CD14-positive monocyte (primary cell): Measurements from ENCODE around the gene HSD17B14. TPM values are rescaled to one million over a fixed set of nuclear protein-coding genes. Genes with fewer than 3 reads are reported as not detected.

Experiments used
- DNase-seq, 3 donors: peaks; one replicate each; pipeline ENCODE4 v3.0.0-alpha.2; 2011 to 2022
- H2AFZ ChIP-seq: 2 replicates; pipeline ENCODE4 v1.6.0; 2012; ENCODE audit warnings: mild to moderate bottlenecking, low read depth, low read length, inconsistent platforms; ENCODE audit not compliant: insufficient read depth, poor library complexity, severe bottlenecking
- H3K27ac ChIP-seq, 2 donors: 1 replicate in 1 of 2; 2 replicates in 1 of 2; pipeline ENCODE4 v1.5.1; 2012 to 2013; ENCODE audit warnings: low read length in 2 of 2, control low read depth in 1 of 2, inconsistent platforms in 1 of 2, low read depth in 1 of 2, mild to moderate bottlenecking in 1 of 2
- H3K27me3 ChIP-seq, 2 donors: one replicate each; pipeline versions ENCODE4 v1.6.0 to v1.6.1; 2011 to 2013; ENCODE audit warnings: low read length in 2 of 2; ENCODE audit not compliant: control insufficient read depth in 2 of 2, insufficient read depth in 2 of 2
- H3K36me3 ChIP-seq, 2 donors: replicated peaks in 1 of 2; 1 replicate in 1 of 2; 2 replicates in 1 of 2; pipeline versions ENCODE4 v1.5.1 to v1.6.1; 2012 to 2013; ENCODE audit warnings: low read length in 2 of 2, control low read depth in 1 of 2, inconsistent platforms in 1 of 2, mild to moderate bottlenecking in 1 of 2; ENCODE audit not compliant: insufficient read depth in 2 of 2, control insufficient read depth in 1 of 2
- H3K4me1 ChIP-seq, 2 donors: 1 replicate in 1 of 2; 2 replicates in 1 of 2; pipeline versions ENCODE4 v1.5.1 to v1.6.1; 2012 to 2013; ENCODE audit warnings: low read length in 2 of 2, control low read depth in 1 of 2, inconsistent platforms in 1 of 2, mild to moderate bottlenecking in 1 of 2, moderate library complexity in 1 of 2; ENCODE audit not compliant: insufficient read depth in 2 of 2, control insufficient read depth in 1 of 2
- H3K4me2 ChIP-seq: replicated peaks from 2 replicates; pipeline ENCODE3; 2012; ENCODE audit warnings: low read length, moderate library complexity, mild to moderate bottlenecking; ENCODE audit not compliant: poor library complexity, severe bottlenecking; ENCODE audit errors: extremely low read depth
- H3K4me3 ChIP-seq, 3 experiments: fragments of 200-600 bp in 1 of 3; sonication (generic) in 1 of 3; replicated peaks in 1 of 3; 1 replicate in 2 of 3; 2 replicates in 1 of 3; pipeline ENCODE4 v1.5.1; 2011 to 2013; ENCODE audit warnings: low read length in 3 of 3, mild to moderate bottlenecking in 3 of 3, control low read depth in 2 of 3, low read depth in 2 of 3, inconsistent platforms in 1 of 3, moderate library complexity in 1 of 3
- H3K79me2 ChIP-seq: 2 replicates; pipeline ENCODE4 v1.6.0; 2012; ENCODE audit warnings: mild to moderate bottlenecking, control low read depth, inconsistent platforms, low read length, moderate library complexity; ENCODE audit not compliant: insufficient read depth
- H3K9ac ChIP-seq: 2 replicates; pipeline ENCODE4 v1.6.0; 2017; ENCODE audit warnings: low read length, mild to moderate bottlenecking; ENCODE audit not compliant: insufficient read depth, poor library complexity, severe bottlenecking
- H3K9me3 ChIP-seq, 2 donors: replicated peaks in 1 of 2; 1 replicate in 1 of 2; 2 replicates in 1 of 2; pipeline versions ENCODE4 v1.5.1 to v1.6.1; 2012 to 2013; ENCODE audit warnings: low read length in 2 of 2, control low read depth in 1 of 2; ENCODE audit not compliant: control insufficient read depth in 1 of 2, insufficient read depth in 1 of 2
- H4K20me1 ChIP-seq: 2 replicates; pipeline ENCODE4 v1.6.0; 2012; ENCODE audit warnings: mild to moderate bottlenecking, low read length, control low read depth, moderate library complexity; ENCODE audit not compliant: insufficient read depth
- H3K27ac Mint-ChIP-seq, 7 donors: one replicate each; pipeline ENCODE4 v1.8.0; 2020; ENCODE audit warnings: mild to moderate bottlenecking in 7 of 7, mixed read lengths in 7 of 7, moderate library complexity in 6 of 7, inconsistent platforms in 2 of 7
- H3K27me3 Mint-ChIP-seq, 3 donors: one replicate each; pipeline ENCODE4 v1.8.0; 2021 to 2022; ENCODE audit warnings: low read depth in 3 of 3, mild to moderate bottlenecking in 3 of 3, mixed read lengths in 3 of 3, moderate library complexity in 3 of 3, inconsistent platforms in 1 of 3
- H3K36me3 Mint-ChIP-seq, 2 donors: one replicate each; pipeline ENCODE4 v1.8.0; 2020; ENCODE audit warnings: mixed read lengths in 2 of 2, inconsistent platforms in 1 of 2, mild to moderate bottlenecking in 1 of 2
- H3K4me1 Mint-ChIP-seq: one replicate; pipeline ENCODE4 v1.8.0; 2020; ENCODE audit warnings: mild to moderate bottlenecking, mixed read lengths
- H3K4me3 Mint-ChIP-seq, 2 donors: one replicate each; pipeline ENCODE4 v1.8.0; 2020; ENCODE audit warnings: mild to moderate bottlenecking in 2 of 2, mixed read lengths in 2 of 2, moderate library complexity in 1 of 2
- H3K9me3 Mint-ChIP-seq, 7 donors: one replicate each; pipeline ENCODE4 v1.8.0; 2020 to 2022; ENCODE audit warnings: mixed read lengths in 7 of 7, mild to moderate bottlenecking in 6 of 7, moderate library complexity in 6 of 7, inconsistent platforms in 2 of 7
- CTCF ChIP-seq: fragments of 200-600 bp; IDR thresholded peaks from one replicate; pipeline ENCODE4 v1.8.0; 2022; ENCODE audit warnings: antibody characterized with exemption, mild to moderate bottlenecking
- WGBS: methylation state at CpG from one replicate; pipeline ENCODE4 v1.1.5; 2013; ENCODE audit warnings: missing lambda C conversion rate; ENCODE audit not compliant: insufficient coverage; 5-methylcytosine and 5-hydroxymethylcytosine counted together
- intact Hi-C, 2 donors: fragments of 100-400 bp; cut with micrococcal nuclease; formaldehyde crosslinking; loops; one replicate each; pipeline versions ENCODE4 v1.15.0 to v1.15.1; 2023
- polyA plus RNA-seq, 3 donors: library from polyadenylated mRNA; depleted of rRNA in 1 of 3; unstranded in 2 of 3; stranded (reverse) in 1 of 3; fragments of 300-500 nt in 2 of 3; fragments of >200 nt in 1 of 3; fragmentation: Illumina TruSeq in 2 of 3; gene quantifications; 1 replicate in 2 of 3; 2 replicates in 1 of 3; pipeline ENCODE4 v1.2.3, GENCODE V29; 2012 to 2021

HSD17B14 gene
- polyA plus RNA-seq, 3 donors = not detected

GRCh38 chr19:48779636-48780035 lies 56.7 kb downstream of the HSD17B14 start:
- DNase-seq = no peak
- Histone ChIP-seq H3K27me3 (no peaks in the 10 kb centered on the region), H3K27ac (no peak overlapping the region), H3K36me3 (no peaks in the 10 kb centered on the region), H3K9ac (no peak overlapping the region), H2AFZ (no peak overlapping the region), H3K4me1 (peaks cover 17% of the 10 kb centered on the region in 2 donors), H4K20me1 (no peaks in the 10 kb centered on the region), H3K4me3 (no peak overlapping the region), H3K4me2 (no peak overlapping the region), H3K9me3 (no peaks in the 10 kb centered on the region), H3K79me2 (no peaks in the 10 kb centered on the region)
- intact Hi-C loops = no loop called here
- no CpG with 5 or more reads among the region's 1 CpG for WGBS
- no peak for TF ChIP-seq CTCF
- peaks cover 0 to 12% (median 9%) of the 10 kb centered on the region in 3 donors for H3K27me3 Mint-ChIP-seq
- peak overlapping the region in 2 of 7 donors; percentile 24 to 60 for H3K27ac Mint-ChIP-seq
- H3K36me3 Mint-ChIP-seq = no peaks in the 10 kb centered on the region
- H3K4me1 Mint-ChIP-seq = peaks cover 25% of the 10 kb centered on the region
- H3K4me3 Mint-ChIP-seq = no peak overlapping the region
- no peaks in the 10 kb centered on the region for H3K9me3 Mint-ChIP-seq

GRCh38 chr19:48777720-48778119 lies 58.6 kb downstream of the HSD17B14 start:
- H3K9ac ChIP-seq = no peak overlapping the region
- Mint-ChIP-seq H3K27me3 (peaks cover 3 to 14% (median 5%) of the 10 kb centered on the region in 3 donors), H3K4me3 (no peak overlapping the region), H3K36me3 (no peaks in the 10 kb centered on the region), H3K9me3 (peaks cover 0 to 2% (median 0%) of the 10 kb centered on the region in 7 donors), H3K27ac (no peak overlapping the region), H3K4me1 (peaks cover 25% of the 10 kb centered on the region)
- no peak for DNase-seq
- H3K9me3 ChIP-seq = no peaks in the 10 kb centered on the region
- no peaks in the 10 kb centered on the region for H4K20me1 ChIP-seq
- no peak overlapping the region for H3K4me3 ChIP-seq
- no peak overlapping the region for H3K27ac ChIP-seq
- H2AFZ ChIP-seq = no peak overlapping the region
- no peak overlapping the region for H3K4me2 ChIP-seq
- H3K4me1 ChIP-seq = peaks cover 17% of the 10 kb centered on the region in 2 donors
- intact Hi-C loops = no loop called here
- no peak for TF ChIP-seq CTCF
- no peaks in the 10 kb centered on the region for H3K36me3 ChIP-seq
- 95% methylated on average over 7 of the region's 12 CpGs for WGBS
- no peaks in the 10 kb centered on the region for H3K79me2 ChIP-seq
- H3K27me3 ChIP-seq = no peaks in the 10 kb centered on the region
